Mesodermal cell (in vitro differentiated cells): Measurements from ENCODE around the gene TRIM33. TPM values are rescaled to one million over a fixed set of nuclear protein-coding genes. Genes with fewer than 3 reads are reported as not detected.

ENCODE experiments used
- H3K27ac ChIP-seq: 2 replicates; pipeline ENCODE4 v1.7.0; 2013; ENCODE audit warnings: mild to moderate bottlenecking, low read depth, low read length, moderate library complexity; ENCODE audit not compliant: severe bottlenecking
- H3K36me3 ChIP-seq: 2 replicates; pipeline ENCODE4 v1.7.1; 2013; ENCODE audit warnings: mild to moderate bottlenecking, low read length, moderate library complexity; ENCODE audit not compliant: control insufficient read depth, insufficient read depth
- H3K4me1 ChIP-seq: one replicate; pipeline ENCODE4 v1.7.1; 2013; ENCODE audit warnings: mild to moderate bottlenecking, low read length; ENCODE audit not compliant: insufficient read depth, control insufficient read depth, poor library complexity, severe bottlenecking
- H3K4me3 ChIP-seq: 2 replicates; pipeline ENCODE4 v1.7.0; 2013; ENCODE audit warnings: low read length, control low read depth, mild to moderate bottlenecking; ENCODE audit not compliant: insufficient read depth, poor library complexity, severe bottlenecking; ENCODE audit errors: extremely low read depth
- H3K9me3 ChIP-seq: 2 replicates; pipeline ENCODE4 v1.7.1; 2013; ENCODE audit warnings: mild to moderate bottlenecking, low read length, moderate library complexity; ENCODE audit not compliant: control insufficient read depth
- WGBS, 2 experiments: methylation state at CpG; one replicate each; pipeline ENCODE4 v1.1.5; 2013; ENCODE audit warnings: missing lambda C conversion rate in 2 of 2; ENCODE audit not compliant: insufficient coverage in 2 of 2; 5-methylcytosine and 5-hydroxymethylcytosine counted together
- polyA plus RNA-seq, 2 experiments: library from polyadenylated mRNA; stranded (reverse); fragments of 50-300 nt; gene quantifications; one replicate each; pipeline ENCODE4 v1.2.3, GENCODE V29; 2013

Gene TRIM33
- polyA plus RNA-seq (2013, experiment 1 of 2), result 18.9 TPM
- 19.3 TPM for polyA plus RNA-seq (2013, experiment 2 of 2)

GRCh38 chr1:114511032-114511785 is at the start of gene TRIM33:
TSS of gene TRIM33 (minus strand) at chr1:114511203. CDS start at chr1:114511076, 127 bp downstream.
- Histone ChIP-seq H3K36me3 (peaks cover 17% of the 10 kb centered on the region), H3K4me1 (peaks cover 18% of the 10 kb centered on the region), H3K9me3 (no peaks in the 10 kb centered on the region), H3K4me3 (peak within 1 kb of the TSS; percentile 95), H3K27ac (peak within 1 kb of the TSS; percentile 88)
- 0 to 1% methylated on average over 55 to 65 of the region's 90 CpGs for WGBS, 2 experiments

- WGBS, 2 experiments, result 76 to 92% methylated on average over 2 of the region's 3 CpGs
- Histone ChIP-seq H3K4me3 (no peak overlapping the region), H3K27ac (no peak overlapping the region), H3K9me3 (no peaks in the 10 kb centered on the region), H3K36me3 (peaks cover 5% of the 10 kb centered on the region), H3K4me1 (no peaks in the 10 kb centered on the region)
Observed at GRCh38 chr1:114559356-114559755, 48.4 kb upstream of the TRIM33 start.

DNA sequence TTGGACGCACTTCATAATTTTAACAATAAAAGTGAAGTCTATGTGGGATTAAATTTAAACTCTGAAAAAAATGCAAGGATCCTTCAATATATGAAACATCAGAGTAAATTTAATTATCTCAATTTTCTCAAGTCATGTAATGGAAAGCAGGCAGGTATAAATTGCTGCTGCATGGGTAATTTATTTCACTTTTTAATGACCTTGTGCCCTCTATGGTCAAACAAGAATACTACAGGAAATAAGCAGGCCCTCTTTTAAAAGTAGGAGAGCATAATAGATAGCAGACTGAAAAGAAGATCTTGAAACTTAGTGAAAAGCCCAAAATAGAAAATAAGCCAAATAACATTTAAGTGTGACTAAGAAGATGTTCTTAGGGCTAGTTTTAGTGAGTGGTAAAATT is 47.5 kb upstream of the TRIM33 start:
- H3K36me3 ChIP-seq, result no peaks in the 10 kb centered on the region
- H3K4me3 ChIP-seq, result no peak overlapping the region
- WGBS, 2 experiments, result no CpG with 5 or more reads among the region's 1 CpG
- no peak overlapping the region for H3K27ac ChIP-seq
- no peaks in the 10 kb centered on the region for H3K9me3 ChIP-seq
- H3K4me1 ChIP-seq, result no peaks in the 10 kb centered on the region

GRCh38 chr1:114554577-114554976 is 43.6 kb upstream of the TRIM33 start:
- Histone ChIP-seq H3K4me1 (no peaks in the 10 kb centered on the region), H3K27ac (no peak overlapping the region), H3K36me3 (no peaks in the 10 kb centered on the region), H3K9me3 (no peaks in the 10 kb centered on the region), H3K4me3 (no peak overlapping the region)
- WGBS, 2 experiments, result 89 to 93% methylated on average over 2 of the region's 2 CpGs

DNA sequence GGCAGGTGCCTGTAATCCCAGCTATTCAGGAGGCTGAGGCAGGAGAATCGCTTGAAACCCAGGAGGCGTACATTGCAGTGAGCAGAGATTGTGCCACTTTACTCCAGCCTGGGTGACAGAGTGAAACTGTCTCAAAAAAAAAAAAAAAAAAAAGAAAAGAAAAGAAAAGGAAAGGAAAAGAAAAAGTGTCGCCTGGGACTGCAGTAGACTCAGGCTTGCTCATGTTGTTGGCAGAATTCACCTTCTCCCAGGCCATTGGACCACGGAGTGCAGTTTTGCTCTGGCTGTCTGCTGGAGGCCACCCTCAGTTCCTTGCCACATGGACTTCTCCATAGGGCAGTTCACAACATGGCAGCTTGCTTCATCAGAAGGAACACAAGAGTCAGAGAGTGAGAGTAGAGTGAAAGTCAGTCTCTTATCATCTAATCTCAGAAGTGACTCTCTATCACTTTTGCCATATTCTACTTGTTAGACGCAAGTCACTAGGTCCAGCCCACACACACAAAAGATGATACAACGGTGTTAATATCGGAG is 41.2 kb upstream of the TRIM33 start:
- WGBS, 2 experiments, result 80 to 94% methylated on average over 2 to 7 of the region's 7 CpGs
- no peak overlapping the region for H3K27ac ChIP-seq
- no peaks in the 10 kb centered on the region for H3K4me1 ChIP-seq
- H3K36me3 ChIP-seq, result no peaks in the 10 kb centered on the region
- no peaks in the 10 kb centered on the region for H3K9me3 ChIP-seq
- no peak overlapping the region for H3K4me3 ChIP-seq

GRCh38 chr1:114551400-114551799 is 40.4 kb upstream of the TRIM33 start:
- Histone ChIP-seq H3K9me3 (no peaks in the 10 kb centered on the region), H3K36me3 (no peaks in the 10 kb centered on the region), H3K27ac (no peak overlapping the region), H3K4me3 (no peak overlapping the region), H3K4me1 (no peaks in the 10 kb centered on the region)
- 66% methylated on average over 3 of the region's 4 CpGs; no CpG with 5 or more reads in 1 of the 2 experiments for WGBS, 2 experiments

DNA sequence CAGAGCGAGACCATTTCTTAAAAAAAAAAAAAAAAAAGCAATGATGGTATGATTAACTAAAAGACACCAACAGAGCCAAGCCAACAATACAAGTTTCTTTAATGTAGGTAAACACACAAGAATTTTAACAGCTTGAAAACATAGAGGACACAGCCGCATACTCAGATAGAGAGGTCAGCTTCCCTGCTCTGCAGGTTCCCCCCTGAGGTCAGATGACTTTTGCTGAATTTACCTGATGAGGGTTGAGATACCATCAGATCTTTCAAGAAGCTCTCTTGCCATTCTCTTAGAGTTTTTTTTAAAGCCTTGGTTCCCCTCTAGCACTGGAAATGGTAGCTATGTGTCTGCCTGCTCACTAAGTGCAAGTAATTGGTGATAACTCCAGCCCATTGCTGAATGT is 39.3 kb upstream of the TRIM33 start:
- Histone ChIP-seq H3K36me3 (no peaks in the 10 kb centered on the region), H3K27ac (no peak overlapping the region), H3K4me1 (no peaks in the 10 kb centered on the region), H3K4me3 (no peak overlapping the region), H3K9me3 (no peaks in the 10 kb centered on the region)
- WGBS, 2 experiments, result 83% methylated on average over 1 of the region's 2 CpGs; no CpG with 5 or more reads in 1 of the 2 experiments

DNA sequence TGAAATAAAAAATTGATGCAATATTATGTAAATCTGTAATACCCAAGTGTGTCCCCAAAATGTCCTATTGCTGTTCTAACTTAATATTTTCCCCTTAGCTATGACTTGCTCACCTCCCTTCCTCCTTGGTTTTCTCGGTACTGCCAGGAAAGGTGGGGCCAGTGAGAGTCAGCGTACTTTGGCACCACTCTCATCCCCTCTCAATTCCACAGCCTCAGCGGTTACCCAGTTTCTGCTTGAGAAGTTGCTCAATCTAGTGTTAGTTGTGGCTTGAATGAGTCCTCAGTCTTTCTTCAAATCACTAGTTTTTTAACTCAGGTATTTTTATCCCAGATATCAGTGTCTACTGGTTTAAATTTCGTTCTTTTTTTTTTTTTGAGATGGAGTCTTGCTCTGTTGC is 38.1 kb upstream of the TRIM33 start:
- Histone ChIP-seq H3K27ac (no peak overlapping the region), H3K9me3 (no peaks in the 10 kb centered on the region), H3K4me1 (no peaks in the 10 kb centered on the region), H3K4me3 (no peak overlapping the region), H3K36me3 (no peaks in the 10 kb centered on the region)
- WGBS, 2 experiments, result 73 to 88% methylated on average over 1 to 2 of the region's 4 CpGs

DNA sequence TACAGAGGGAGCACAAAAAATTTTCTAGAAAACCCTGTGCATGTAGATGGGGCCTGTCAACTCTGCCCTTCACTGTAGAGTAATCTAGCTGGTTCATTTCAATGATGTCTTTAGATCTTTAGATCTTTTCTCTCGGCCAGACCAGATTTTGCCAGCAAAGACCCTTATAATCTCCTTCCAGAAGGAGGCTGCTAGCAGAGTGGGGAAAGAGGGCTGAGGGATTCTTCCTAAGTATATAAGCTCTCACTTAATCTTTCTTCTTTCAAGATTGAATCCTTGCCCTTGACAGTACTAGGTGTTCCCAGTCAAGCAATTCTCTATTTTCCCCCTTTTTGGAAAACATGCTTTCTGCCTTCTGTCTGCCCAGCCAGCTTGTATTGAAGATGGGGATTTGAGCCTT is 36.1 kb upstream of the TRIM33 start:
- no CpG with 5 or more reads among the region's 1 CpG for WGBS, 2 experiments

DNA sequence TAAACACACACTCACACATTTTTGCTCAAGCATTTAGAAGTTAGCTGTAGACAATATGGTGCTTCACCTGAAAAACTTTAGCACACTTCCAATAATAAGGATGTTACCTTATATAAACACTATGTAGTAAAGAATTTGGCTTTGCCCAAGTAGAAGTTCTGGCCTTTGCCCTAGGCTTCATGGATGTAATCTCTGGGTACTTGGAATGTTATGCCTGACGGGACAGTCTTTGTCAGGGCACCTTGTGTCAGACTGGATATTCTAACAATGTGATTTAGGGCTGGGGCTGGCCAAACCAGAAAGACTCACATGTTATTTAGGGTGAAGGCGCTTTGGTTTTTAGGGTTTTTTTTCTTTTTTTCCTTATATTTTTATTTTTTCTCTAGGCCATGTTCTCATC is 34.8 kb upstream of the TRIM33 start:
- Histone ChIP-seq H3K36me3 (no peaks in the 10 kb centered on the region), H3K4me3 (no peak overlapping the region), H3K27ac (no peak overlapping the region), H3K9me3 (no peaks in the 10 kb centered on the region), H3K4me1 (no peaks in the 10 kb centered on the region)
- 100% methylated on average over 1 of the region's 2 CpGs for WGBS, 2 experiments

More for the DNA sequence above, 36.1 kb upstream of the TRIM33 start:
- Histone ChIP-seq H3K9me3 (no peaks in the 10 kb centered on the region), H3K27ac (no peak overlapping the region), H3K4me3 (no peak overlapping the region), H3K36me3 (no peaks in the 10 kb centered on the region), H3K4me1 (no peaks in the 10 kb centered on the region)

DNA sequence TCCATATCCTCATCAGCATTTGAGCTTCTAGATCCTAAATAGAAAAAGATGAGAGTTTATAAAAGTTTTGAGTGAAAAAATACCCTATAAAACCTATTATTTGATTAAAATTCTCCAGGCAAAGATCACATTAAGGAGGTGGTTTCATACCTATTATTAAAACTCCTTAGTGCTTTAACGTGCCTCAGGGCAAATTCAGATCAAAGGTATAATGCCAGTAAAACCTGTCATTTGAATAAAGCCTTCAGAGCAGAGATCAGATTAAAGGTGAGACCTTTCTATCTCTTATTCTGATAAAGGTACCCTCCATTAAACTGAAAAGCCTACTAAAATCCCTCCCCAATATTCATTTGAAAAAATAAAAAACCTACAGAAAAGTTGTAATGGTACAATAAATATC is 34.3 kb upstream of the TRIM33 start:
- Histone ChIP-seq H3K27ac (no peak overlapping the region), H3K36me3 (no peaks in the 10 kb centered on the region), H3K9me3 (no peaks in the 10 kb centered on the region), H3K4me1 (no peaks in the 10 kb centered on the region), H3K4me3 (no peak overlapping the region)
- WGBS, 2 experiments, result no CpG with 5 or more reads among the region's 1 CpG
